Fibroblast of pulmonary artery (primary cell): ENCODE data around the gene PABPN1.

Experiments
- DNase-seq: peaks from one replicate; pipeline ENCODE4 v3.0.0-alpha.2; 2010; ENCODE audit warnings: low read depth
- H3K4me3 ChIP-seq: replicated peaks from 2 replicates; pipeline ENCODE4 v1.5.1; 2011; ENCODE audit warnings: low read depth, mild to moderate bottlenecking, control low read depth, low read length, moderate library complexity
- TF ChIP-seq, protein P1 (sequence below): IDR thresholded peaks from 2 replicates; pipeline ENCODE4 v1.5.1; 2011; ENCODE audit warnings: mild to moderate bottlenecking, control low read depth, low read length, inconsistent platforms; ENCODE audit errors: missing control alignments

The PABPN1 gene

DNA sequence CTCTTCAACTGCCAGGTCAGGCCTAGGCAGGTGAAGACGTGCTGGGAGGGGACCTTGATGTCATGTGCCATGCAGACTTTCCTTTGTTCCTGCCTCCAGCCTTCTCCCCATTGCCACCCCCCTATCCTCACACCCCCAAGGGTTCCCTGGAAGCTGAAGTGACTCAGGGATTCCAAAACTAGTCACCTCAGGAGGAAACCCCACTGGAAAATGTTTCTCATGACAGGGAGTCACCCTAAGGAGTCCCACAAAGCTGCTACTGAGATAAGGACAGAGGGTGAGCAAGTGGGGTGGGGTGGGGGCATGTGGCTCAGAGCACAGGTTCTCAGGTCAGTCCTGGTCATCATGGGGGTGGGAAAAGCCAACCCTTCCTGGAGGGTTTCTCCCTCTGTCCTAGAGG is 49.0 kb downstream of the PABPN1 start:
- H3K4me3 ChIP-seq: no peak overlapping the region
- TF ChIP-seq, protein P1, sequence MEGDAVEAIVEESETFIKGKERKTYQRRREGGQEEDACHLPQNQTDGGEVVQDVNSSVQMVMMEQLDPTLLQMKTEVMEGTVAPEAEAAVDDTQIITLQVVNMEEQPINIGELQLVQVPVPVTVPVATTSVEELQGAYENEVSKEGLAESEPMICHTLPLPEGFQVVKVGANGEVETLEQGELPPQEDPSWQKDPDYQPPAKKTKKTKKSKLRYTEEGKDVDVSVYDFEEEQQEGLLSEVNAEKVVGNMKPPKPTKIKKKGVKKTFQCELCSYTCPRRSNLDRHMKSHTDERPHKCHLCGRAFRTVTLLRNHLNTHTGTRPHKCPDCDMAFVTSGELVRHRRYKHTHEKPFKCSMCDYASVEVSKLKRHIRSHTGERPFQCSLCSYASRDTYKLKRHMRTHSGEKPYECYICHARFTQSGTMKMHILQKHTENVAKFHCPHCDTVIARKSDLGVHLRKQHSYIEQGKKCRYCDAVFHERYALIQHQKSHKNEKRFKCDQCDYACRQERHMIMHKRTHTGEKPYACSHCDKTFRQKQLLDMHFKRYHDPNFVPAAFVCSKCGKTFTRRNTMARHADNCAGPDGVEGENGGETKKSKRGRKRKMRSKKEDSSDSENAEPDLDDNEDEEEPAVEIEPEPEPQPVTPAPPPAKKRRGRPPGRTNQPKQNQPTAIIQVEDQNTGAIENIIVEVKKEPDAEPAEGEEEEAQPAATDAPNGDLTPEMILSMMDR: no peak
- no peak for DNase-seq

- H3K4me3 ChIP-seq: no peak overlapping the region
- DNase-seq: no peak
- TF ChIP-seq, protein P1: no peak
Observed at GRCh38 chr14:23371865-23372264, 50.6 kb downstream of the PABPN1 start.

GRCh38 chr14:23372509-23372908 is 51.3 kb downstream of the PABPN1 start, which contains the start of gene IL25:
Gene IL25, plus strand, starts transcription at chr14:23372809.
- H3K4me3 ChIP-seq: no peak within 1 kb of the TSS
- DNase-seq: no peak
- TF ChIP-seq, protein P1: no peak

GRCh38 chr14:23373041-23373440 is 51.8 kb downstream of the PABPN1 start:
- H3K4me3 ChIP-seq: no peak overlapping the region
- TF ChIP-seq, protein P1: no peak

More at GRCh38 chr14:23373041-23373440, 51.8 kb downstream of the PABPN1 start:
- DNase-seq: no peak
